ENCODE data around the gene PARD6A. TPM values are rescaled to one million over a fixed set of nuclear protein-coding genes. Genes with fewer than 3 reads are reported as not detected.

PARD6A gene
- total and polyA plus RNA-seq, 2 of the 4 experiments (the other 2 are of a cell fraction) = 0.36 to 0.55 TPM

GRCh38 chr16:67674851-67675578 is 14.3 kb downstream of the PARD6A start:
- Histone ChIP-seq H3K27ac (ENCODE audit: insufficient read depth, low read length) (no peak overlapping the region), H2AK5ac (ENCODE audit: low read depth, low read length) (no peak overlapping the region), H2BK120ac (ENCODE audit: low read depth, low read length) (no peak overlapping the region), H4K8ac (ENCODE audit: low read depth in 2 of 2, low read length in 2 of 2) (no peak overlapping the region), H4K20me1 (ENCODE audit: insufficient read depth, low read length) (0 out of 2 replicates have a peak, but pooled peaks cover 4% of the 10 kb centered on the region), H2AFZ (replicated peaks; ENCODE audit: low read length, poor library complexity) (no peak overlapping the region), H3K56ac (ENCODE audit: extremely low read depth, insufficient read depth, low read length) (no peak overlapping the region), H3K27me3 (ENCODE audit: control insufficient read depth, insufficient read depth, low read length) (no peaks in the 10 kb centered on the region), H3K18ac (ENCODE audit: low read depth, low read length) (no peak overlapping the region), H3K4me1 (ENCODE audit: control insufficient read depth, insufficient read depth, low read length) (no peaks in the 10 kb centered on the region), H4K91ac (ENCODE audit: insufficient read depth, low read depth, low read length) (no peak overlapping the region), H3K36me3 (ENCODE audit: control insufficient read depth, insufficient read depth, low read length) (peaks cover 10% of the 10 kb centered on the region; the same call in 1 of the 2 replicates), H3K9me1 (ENCODE audit: insufficient read depth, low read length) (0 out of 2 replicates have a peak, but pooled peaks cover 3% of the 10 kb centered on the region), H3K4me2 (ENCODE audit: low read depth, low read length) (no peak overlapping the region), H2BK15ac (ENCODE audit: low read depth, low read length) (no peak overlapping the region), H2BK5ac (ENCODE audit: low read depth, low read length, poor library complexity, severe bottlenecking) (no peak overlapping the region), H3K23ac (ENCODE audit: low read depth, low read length) (no peak overlapping the region), H3K79me1 (ENCODE audit: low read depth in 1 of 2, low read length in 2 of 2) (peaks cover 0 to 9% of the 10 kb centered on the region in 2 experiments; a peak in 1 of 4 replicates), H4K5ac (ENCODE audit: low read depth, low read length) (no peak overlapping the region), H3K4me3 (ENCODE audit: insufficient read depth, low read depth, low read length) (no peak overlapping the region), H3K14ac (replicated peaks; ENCODE audit: low read depth, low read length) (no peak overlapping the region), H3K9me3 (ENCODE audit: control insufficient read depth, insufficient read depth, low read length) (no peaks in the 10 kb centered on the region), H2AK9ac (replicated peaks; ENCODE audit: low read depth, low read length, poor library complexity) (no peak overlapping the region), H2BK20ac (ENCODE audit: low read depth, low read length) (no peak overlapping the region), H3K9ac (ENCODE audit: low read depth, low read length) (no peak overlapping the region), H3K4ac (ENCODE audit: low read depth, low read length) (no peak overlapping the region)
- no TSS peak for BruUV-seq (replicated peaks)
- dilution Hi-C loops (cut with HindIII; ENCODE audit: low sequenced_read_pairs, unreplicated experiment) (no loop called here), intact Hi-C loops (cut with micrococcal nuclease) (loop anchor here (5.0 to 10.0 kb wide), 2 partner anchors 132 to 360 kb away; partner anchors contain the start of genes RANBP10 and TSNAXIP1), in situ Hi-C loops (cut with MboI; ENCODE audit: low sequenced_read_pairs) (loop anchor here (5.0 kb wide), 1 partner anchor 252 kb away; no protein-coding TSS in a partner anchor)
- ChIA-PET POLR2A (ENCODE audit: unreplicated experiment) (no interaction called here), CTCF (no interaction called here)
- 97% methylated on average over 18 of the region's 28 CpGs; no CpG with 5 or more reads in 1 of the 2 experiments for WGBS, 2 experiments (ENCODE audit: extremely low coverage in 2 of 2, insufficient read length in 1 of 2)
- no peak for DNase-seq
- ATAC-seq (ENCODE audit: low read depth) = no peak
- no peak for TF ChIP-seq RAD21 (IDR thresholded peaks at IDR 0.05; ENCODE audit: low read length)
- TF ChIP-seq MXI1 (IDR thresholded peaks at IDR 0.05; ENCODE audit: borderline replicate concordance, low read depth, low read length) = no peak
- TF ChIP-seq, protein P1, sequence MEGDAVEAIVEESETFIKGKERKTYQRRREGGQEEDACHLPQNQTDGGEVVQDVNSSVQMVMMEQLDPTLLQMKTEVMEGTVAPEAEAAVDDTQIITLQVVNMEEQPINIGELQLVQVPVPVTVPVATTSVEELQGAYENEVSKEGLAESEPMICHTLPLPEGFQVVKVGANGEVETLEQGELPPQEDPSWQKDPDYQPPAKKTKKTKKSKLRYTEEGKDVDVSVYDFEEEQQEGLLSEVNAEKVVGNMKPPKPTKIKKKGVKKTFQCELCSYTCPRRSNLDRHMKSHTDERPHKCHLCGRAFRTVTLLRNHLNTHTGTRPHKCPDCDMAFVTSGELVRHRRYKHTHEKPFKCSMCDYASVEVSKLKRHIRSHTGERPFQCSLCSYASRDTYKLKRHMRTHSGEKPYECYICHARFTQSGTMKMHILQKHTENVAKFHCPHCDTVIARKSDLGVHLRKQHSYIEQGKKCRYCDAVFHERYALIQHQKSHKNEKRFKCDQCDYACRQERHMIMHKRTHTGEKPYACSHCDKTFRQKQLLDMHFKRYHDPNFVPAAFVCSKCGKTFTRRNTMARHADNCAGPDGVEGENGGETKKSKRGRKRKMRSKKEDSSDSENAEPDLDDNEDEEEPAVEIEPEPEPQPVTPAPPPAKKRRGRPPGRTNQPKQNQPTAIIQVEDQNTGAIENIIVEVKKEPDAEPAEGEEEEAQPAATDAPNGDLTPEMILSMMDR (conservative IDR thresholded peaks at IDR 0.05; ENCODE audit: low read depth, low read length) = no peak
- TF ChIP-seq RCOR1 (IDR thresholded peaks at IDR 0.05; ENCODE audit: insufficient replicate concordance, low read length) = no peak

Measured in IMR-90 (cell line).